ENCODE results near the gene HERC3.

- TF ChIP-seq USF2 (CRISPR knock-in tag; IDR thresholded peaks at IDR 0.05) (no peak), ATF1 (CRISPR knock-in tag; IDR thresholded peaks at IDR 0.05) (no peak), CTCF (IDR thresholded peaks at IDR 0.05) (no peak), SOX15 (CRISPR knock-in tag; IDR thresholded peaks at IDR 0.05) (no peak), ATF3 (CRISPR knock-in tag; conservative IDR thresholded peaks at IDR 0.05) (no peak), ELF4 (CRISPR knock-in tag; IDR thresholded peaks at IDR 0.05; ENCODE audit: low read depth) (no peak), AR (CRISPR knock-in tag; IDR thresholded peaks at IDR 0.05) (no peak), CREB1 (CRISPR knock-in tag; IDR thresholded peaks at IDR 0.05) (no peak)
These were observed 82.3 kb downstream of the HERC3 start for GRCh38 chr4:88674565-88674964.

Measured in WTC11 (cell line).